Measurements from ENCODE around the gene AEBP2.

Gene AEBP2

DNA sequence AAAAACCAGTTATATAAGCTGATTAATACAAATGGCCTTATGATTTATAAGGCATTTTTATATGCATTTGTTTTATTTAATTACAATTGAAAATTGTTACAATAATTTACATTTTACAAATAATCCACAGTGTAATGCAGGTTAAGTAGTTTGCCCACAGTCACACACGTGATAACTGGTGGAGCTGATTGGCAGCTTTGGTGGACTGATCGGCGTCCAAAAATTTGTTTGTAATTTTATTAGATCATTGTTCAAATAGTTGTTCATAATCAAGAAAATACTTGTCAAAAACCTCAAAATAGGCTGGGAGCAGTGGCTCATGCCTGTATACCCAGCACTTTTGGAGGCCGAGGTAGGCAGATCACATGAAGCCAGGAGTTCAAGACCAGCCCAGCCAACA lies 59.7 kb downstream of the AEBP2 start:
- no peak for DNase-seq (ENCODE audit: low read depth in 1 of 2, low spot score in 1 of 2)

DNA sequence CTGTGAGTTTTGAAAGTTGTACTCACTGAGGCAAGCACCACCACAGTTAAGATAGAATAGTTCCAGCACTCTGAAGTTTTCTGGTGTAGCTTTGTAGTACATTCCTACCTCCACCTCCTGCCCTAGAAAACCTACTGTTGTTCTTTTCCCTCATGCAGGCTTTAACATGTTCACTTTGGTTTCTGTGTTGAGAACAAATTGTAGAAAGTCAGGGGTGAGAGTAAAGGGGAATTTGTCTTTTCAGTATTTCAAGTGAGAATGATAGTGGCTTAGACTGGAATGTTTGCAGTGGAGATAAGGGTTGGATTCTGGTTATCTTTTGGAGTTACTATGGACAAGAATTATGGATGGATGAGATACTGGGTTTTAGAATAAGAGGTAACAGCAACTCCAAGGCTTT lies 67.2 kb downstream of the AEBP2 start:
- DNase-seq (ENCODE audit: low read depth in 1 of 2, low spot score in 1 of 2), result no peak

DNA sequence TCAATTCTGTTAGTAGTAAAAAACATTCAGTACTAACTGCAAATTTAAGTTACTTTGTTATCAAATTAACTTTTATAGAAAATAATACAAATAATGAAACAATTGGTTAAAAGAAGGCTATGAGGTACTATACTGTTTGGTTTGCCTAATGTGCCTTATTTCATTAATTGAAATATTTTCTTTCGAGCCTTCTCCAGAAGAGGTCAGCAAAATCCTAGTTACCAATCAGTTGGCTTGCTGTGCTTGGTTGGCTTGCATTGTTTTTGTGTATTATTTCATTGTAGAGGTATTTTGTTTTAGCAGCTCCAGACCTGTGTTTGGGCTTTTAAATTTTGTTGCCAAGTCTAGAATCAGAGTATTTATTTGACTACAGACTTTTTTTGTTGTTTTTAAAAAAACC lies 68.5 kb downstream of the AEBP2 start:
- no peak for DNase-seq (ENCODE audit: low read depth in 1 of 2, low spot score in 1 of 2)

- no peak for DNase-seq (ENCODE audit: low read depth in 1 of 2, low spot score in 1 of 2)
Measured at GRCh38 chr12:19510461-19510860, 71.2 kb downstream of the AEBP2 start.

DNA sequence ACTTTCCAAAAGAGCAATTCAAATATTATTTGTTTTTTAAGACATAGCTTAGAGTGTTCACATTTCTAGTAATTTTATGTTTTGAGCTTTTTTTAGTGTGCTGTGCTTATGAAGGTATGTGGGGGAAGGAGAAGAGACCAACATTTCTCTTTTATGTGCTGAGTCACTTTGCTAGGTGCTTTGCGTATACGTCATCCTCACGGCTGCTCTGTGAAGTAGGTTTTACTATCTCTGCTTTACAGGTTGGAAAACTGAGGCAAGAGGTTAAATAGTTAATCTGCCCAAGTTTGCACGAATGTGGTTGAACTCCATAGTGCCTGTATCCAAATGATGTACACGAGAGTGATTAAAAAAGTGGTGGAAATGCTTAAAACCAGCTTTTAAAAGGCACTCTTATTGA lies 75.9 kb downstream of the AEBP2 start:
- no peak for DNase-seq (ENCODE audit: low read depth in 1 of 2, low spot score in 1 of 2)

- DNase-seq (ENCODE audit: low read depth in 1 of 2, low spot score in 1 of 2), result no peak
Measured at GRCh38 chr12:19517583-19517982, 78.3 kb downstream of the AEBP2 start.

- no peak for DNase-seq (ENCODE audit: low read depth in 1 of 2, low spot score in 1 of 2)
Measured at GRCh38 chr12:19518209-19518608, 78.9 kb downstream of the AEBP2 start.

DNA sequence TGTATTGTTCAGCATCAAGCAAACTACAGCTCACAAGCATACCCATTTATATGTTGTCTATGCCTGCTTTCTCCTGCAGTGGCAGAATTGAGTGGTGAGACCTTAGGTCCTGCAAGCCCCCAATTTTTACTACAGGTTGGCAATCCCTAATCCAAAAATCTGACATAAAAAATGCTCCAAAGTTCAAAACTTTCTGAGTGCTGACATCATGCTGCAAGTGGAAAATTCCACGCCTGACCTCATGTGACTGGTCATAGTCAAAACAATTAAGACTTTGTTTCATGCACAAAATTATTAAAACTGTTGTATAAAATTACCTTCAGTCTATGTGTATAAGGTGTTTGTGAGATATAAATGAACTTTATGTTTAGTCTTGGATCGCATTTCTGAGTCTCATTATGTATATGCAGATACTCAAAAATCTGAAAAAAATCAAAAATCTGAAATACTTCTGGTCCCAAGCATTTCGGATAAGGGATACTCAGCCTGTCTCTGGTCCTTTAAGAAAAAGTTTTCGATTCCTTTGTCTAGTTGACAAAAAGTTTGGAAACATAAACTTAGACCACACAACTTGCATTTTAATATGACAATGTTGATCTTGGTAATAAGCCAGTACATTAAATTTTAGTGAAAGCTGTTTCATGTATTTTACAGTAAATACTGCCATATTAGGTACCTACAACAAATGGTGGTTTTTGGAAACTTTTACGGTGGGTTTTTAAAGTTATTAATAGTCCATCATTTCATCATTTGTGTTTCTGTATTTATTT lies 81.5 kb downstream of the AEBP2 start:
- no peak for DNase-seq (ENCODE audit: low read depth in 1 of 2, low spot score in 1 of 2)

GRCh38 chr12:19525274-19525673 lies 86.0 kb downstream of the AEBP2 start:
- no peak for DNase-seq (ENCODE audit: low read depth in 1 of 2, low spot score in 1 of 2)

DNA sequence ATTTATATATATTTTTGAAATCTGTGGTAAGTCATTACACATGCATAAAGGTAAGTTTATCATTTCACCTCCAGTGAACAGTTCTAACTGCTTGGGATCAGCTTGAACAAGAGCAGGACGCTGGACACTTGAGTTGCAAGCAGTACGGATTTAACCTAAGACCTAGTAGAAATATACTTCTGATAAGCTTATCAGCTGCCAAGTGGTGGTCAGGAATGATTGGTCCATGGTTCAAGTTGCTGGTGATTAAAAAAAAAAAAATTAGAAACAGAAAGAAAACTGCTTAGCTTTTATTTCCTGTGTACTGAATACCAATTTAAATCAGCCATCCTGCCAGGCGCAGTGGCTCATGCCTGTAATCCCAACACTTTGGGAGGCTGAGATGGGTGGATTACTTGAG lies 88.6 kb downstream of the AEBP2 start:
- DNase-seq (ENCODE audit: low read depth in 1 of 2, low spot score in 1 of 2), result no peak

DNA sequence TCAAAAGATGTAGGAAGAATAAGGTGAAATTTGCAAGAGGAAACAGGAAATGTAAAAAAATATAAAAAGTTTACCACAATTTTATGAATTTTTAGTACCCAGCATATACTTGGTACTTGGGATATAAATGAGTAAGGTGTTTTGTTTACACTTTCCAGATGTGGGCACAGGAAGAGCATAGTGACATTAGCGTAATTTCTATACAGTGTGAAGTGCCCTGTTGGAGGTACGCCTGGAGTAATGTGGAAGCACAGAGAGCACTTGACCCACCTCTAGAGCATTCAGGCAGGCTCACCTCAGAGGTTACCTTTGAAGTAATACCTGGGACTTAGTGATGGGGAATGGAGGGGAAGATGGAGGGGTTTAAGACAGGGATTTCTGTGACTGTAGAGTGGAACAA lies 89.5 kb downstream of the AEBP2 start:
- no peak for DNase-seq (ENCODE audit: low read depth in 1 of 2, low spot score in 1 of 2)

DNA sequence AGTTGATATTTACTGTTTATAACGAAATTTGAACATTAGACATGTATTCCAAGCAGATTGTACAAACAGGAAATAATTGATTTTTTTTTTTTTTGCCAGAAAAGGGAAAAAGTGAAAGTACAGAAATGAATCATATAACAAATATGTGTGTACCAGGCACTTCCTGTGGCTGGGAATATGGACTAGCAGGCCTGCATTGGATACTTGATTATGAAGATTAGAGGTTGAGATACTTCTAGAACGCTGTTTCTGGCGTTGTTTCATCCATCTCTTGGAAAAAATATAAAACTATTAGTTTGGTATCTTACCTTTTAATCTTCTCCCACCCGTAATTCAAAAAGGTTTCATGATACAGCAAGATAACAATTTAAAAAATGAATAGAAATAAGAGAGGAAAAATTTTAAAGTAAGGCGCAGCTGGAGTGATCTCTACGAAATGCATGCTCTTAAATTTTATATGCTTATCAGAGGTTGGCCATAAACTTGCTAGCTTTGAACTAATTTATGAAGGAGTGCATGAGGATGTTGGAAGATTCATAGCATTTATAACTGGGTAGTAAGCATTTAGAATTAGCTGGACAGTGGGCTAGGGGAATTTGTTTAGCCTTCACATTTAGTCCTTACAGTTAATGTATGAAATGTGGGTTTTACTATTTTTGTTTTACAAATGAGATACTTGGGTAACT lies 90.8 kb downstream of the AEBP2 start:
- no peak for DNase-seq (ENCODE audit: low read depth in 1 of 2, low spot score in 1 of 2)

GRCh38 chr12:19530637-19531023 lies 91.3 kb downstream of the AEBP2 start:
- DNase-seq (ENCODE audit: low read depth in 1 of 2, low spot score in 1 of 2), result no peak

DNA sequence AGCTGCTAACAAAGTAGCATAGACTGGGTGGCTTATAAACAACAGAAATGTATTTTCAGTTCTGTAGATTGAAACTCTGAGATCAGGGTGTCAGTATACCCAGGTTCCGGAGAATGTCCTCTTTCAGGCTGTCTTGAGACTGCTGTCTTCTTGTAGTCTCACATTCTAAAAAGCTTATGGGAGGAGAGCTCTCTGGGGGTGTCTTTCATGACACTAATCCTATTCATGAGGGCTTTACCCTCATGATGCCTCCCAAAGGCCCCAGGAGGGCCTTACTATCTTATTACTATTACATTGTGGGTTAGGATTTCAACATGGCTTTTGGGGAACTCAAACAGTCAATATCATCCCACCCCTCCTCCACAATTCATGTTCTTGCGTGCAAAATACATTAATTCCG lies 94.3 kb downstream of the AEBP2 start:
- DNase-seq (ENCODE audit: low read depth in 1 of 2, low spot score in 1 of 2), result no peak

DNA sequence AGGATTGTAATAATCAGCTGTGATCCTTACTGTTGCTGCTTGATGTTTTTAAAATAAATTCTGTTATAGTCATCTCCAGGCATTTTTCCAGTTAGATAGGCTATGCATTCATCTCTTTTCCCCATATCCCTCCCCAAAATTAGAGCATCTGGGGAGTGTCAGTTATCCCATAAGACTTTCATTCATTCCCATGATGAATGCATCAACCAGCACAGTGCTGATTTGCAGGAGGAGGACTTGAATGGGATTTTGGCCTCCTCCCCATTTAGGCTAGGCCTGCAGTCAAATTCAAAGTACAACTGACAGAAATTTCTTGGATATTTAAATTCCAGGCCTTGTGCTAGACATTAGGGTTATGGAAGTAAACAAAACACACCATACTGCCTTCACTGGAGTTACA lies 99.8 kb downstream of the AEBP2 start:
- no peak for DNase-seq (ENCODE audit: low read depth in 1 of 2, low spot score in 1 of 2)

GRCh38 chr12:19539836-19540235 lies 100.5 kb downstream of the AEBP2 start:
- DNase-seq (ENCODE audit: low read depth in 1 of 2, low spot score in 1 of 2), result no peak

DNA sequence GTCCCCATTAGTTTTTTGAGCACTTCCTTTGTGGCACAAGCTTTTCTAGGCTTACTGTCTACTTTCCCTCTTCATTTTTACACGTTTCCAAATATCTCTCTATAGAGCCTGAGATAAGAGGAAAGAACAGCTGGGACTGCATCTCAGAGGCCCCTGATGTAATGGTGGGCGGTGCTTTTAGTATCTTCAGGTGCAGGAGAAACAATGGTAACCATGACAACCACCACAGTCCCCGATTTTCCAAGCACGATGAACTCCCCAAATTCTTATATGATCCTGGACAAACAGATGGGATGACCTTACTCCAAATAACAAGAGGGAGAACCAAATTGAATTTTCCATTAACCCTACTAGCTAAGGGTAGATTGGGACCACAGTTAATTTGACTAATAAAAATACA lies 103.3 kb downstream of the AEBP2 start:
- DNase-seq (ENCODE audit: low read depth in 1 of 2, low spot score in 1 of 2), result no peak

DNA sequence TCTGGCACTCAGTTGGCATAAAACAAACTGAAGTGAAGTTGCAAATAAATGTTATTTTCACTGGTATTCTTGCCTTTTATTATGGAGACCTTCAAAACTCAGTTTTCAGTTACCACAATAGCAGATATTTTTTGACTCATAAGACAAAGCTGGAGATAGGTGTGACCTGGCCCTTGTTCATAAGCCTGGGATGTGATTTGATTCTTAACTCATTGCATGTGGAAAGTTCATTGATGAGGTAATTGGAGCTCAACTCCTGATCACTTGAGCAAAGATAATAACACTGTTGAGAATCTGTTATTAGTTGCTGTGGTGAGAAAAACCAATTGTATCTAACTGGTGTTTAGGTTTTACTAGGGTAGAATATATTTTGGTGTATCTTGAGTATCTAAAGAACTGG lies 105.1 kb downstream of the AEBP2 start:
- DNase-seq (ENCODE audit: low read depth in 1 of 2, low spot score in 1 of 2), result no peak

GRCh38 chr12:19545301-19545700 lies 106.0 kb downstream of the AEBP2 start:
- DNase-seq (ENCODE audit: low read depth in 1 of 2, low spot score in 1 of 2), result no peak

- no peak for DNase-seq (ENCODE audit: low read depth in 1 of 2, low spot score in 1 of 2)
Measured at GRCh38 chr12:19546027-19546426, 106.7 kb downstream of the AEBP2 start.

DNA sequence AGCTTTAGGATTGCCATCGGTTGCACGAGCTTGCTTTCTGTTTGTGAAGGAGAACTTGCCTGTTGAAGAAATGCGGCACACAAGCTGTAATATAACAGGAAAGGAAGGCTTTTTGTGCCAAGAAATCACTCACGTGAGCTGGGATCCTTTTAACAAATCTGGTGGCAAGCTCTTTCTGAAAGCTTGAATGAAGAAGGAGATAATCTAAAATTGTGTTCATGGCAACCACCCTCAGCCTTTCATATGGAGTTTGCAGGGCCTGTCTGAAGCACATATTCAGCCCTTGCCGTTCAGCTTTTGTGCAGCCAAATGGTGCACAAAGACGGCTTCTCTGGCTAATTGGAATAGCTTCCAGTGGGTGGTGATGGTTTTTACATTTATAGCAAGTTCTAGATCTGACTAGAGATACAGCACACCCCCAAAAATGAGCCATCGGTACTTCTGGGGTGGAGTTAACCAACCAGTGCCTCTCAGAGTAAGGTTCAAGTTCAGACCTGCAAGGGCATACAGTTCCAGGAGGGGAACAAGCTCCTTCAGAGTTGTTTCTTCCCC lies 107.4 kb downstream of the AEBP2 start:
- DNase-seq (ENCODE audit: low read depth in 1 of 2, low spot score in 1 of 2), result no peak

GRCh38 chr12:19547271-19547671 lies 108.0 kb downstream of the AEBP2 start:
- DNase-seq (ENCODE audit: low read depth in 1 of 2, low spot score in 1 of 2), result no peak

- no peak for DNase-seq (ENCODE audit: low read depth in 1 of 2, low spot score in 1 of 2)
Measured at GRCh38 chr12:19548834-19549233, 109.5 kb downstream of the AEBP2 start.
